Large intestine (tissue), 12 donors: Measurements from ENCODE around the gene OR2AK2. TPM values are rescaled to one million over a fixed set of nuclear protein-coding genes. Genes with fewer than 3 reads are reported as not detected.
"Not testable (repeated sequence)": the region's sequence is repeated elsewhere in the genome, so short reads cannot be mapped to it uniquely, and the experiment has no call there.

ENCODE experiments used
- DNase-seq, 2 donors: peaks; one replicate each; pipeline versions ENCODE4 v3.0.0 to v3.0.0-alpha.2; 2013
- H3K27ac ChIP-seq: one replicate; pipeline ENCODE4 v1.5.1; 2013; ENCODE audit warnings: low read length
- H3K27me3 ChIP-seq: 2 replicates; pipeline ENCODE4 v1.6.1; 2013; ENCODE audit warnings: low read length; ENCODE audit not compliant: control insufficient read depth, insufficient read depth
- H3K36me3 ChIP-seq: 2 replicates; pipeline ENCODE4 v1.6.1; 2013; ENCODE audit warnings: low read length; ENCODE audit not compliant: control insufficient read depth, insufficient read depth
- H3K4me1 ChIP-seq: one replicate; pipeline ENCODE4 v1.6.1; 2013; ENCODE audit warnings: low read length; ENCODE audit not compliant: control insufficient read depth, insufficient read depth
- H3K4me3 ChIP-seq: one replicate; pipeline ENCODE4 v1.5.1; 2013; ENCODE audit warnings: low read length
- H3K9me3 ChIP-seq: one replicate; pipeline ENCODE4 v1.6.1; 2013; ENCODE audit warnings: mild to moderate bottlenecking, low read depth, low read length, moderate library complexity; ENCODE audit not compliant: control insufficient read depth
- WGBS: methylation state at CpG from one replicate; pipeline ENCODE4 v1.1.5; 2013; ENCODE audit warnings: low lambda C conversion rate; ENCODE audit not compliant: insufficient coverage; 5-methylcytosine and 5-hydroxymethylcytosine counted together
- long read RNA-seq, 11 donors: transcript quantifications; one replicate each; lab custom pipeline, GENCODE V29; 2026
- polyA plus RNA-seq: library from polyadenylated mRNA; unstranded; fragments of 120-200 nt; gene quantifications from one replicate; pipeline ENCODE4 v1.2.1, GENCODE V29; 2013

The OR2AK2 gene
- polyA plus RNA-seq = not detected
- long read RNA-seq, donor 1 = 0 reads
- long read RNA-seq, donor 2 = 0 reads
- long read RNA-seq, donor 3 = 0 reads
- long read RNA-seq, donor 4 = 0 reads
- long read RNA-seq, donor 5 = 0 reads
- long read RNA-seq, donor 6 = 0 reads
- long read RNA-seq, donor 7 = 0 reads
- long read RNA-seq, donor 8 = 0 reads
- long read RNA-seq, donor 9 = 0 reads
- long read RNA-seq, donor 10 = 0 reads
- long read RNA-seq, donor 11 = 0 reads

GRCh38 chr1:247964933-247965332 lies at the start of gene OR2AK2:
OR2AK2 (plus strand) TSS chr1:247965233; CDS start chr1:247965377, 144 bp downstream.
- no peaks in the 10 kb centered on the region for H3K27me3 ChIP-seq
- H3K9me3 ChIP-seq = peaks cover 6% of the 10 kb centered on the region
- H3K4me3 ChIP-seq = no peak within 1 kb of the TSS
- no peaks in the 10 kb centered on the region for H3K4me1 ChIP-seq
- no peak within 1 kb of the TSS for H3K27ac ChIP-seq
- 92% methylated on average over 2 of the region's 2 CpGs for WGBS
- no peak for DNase-seq
- no peaks in the 10 kb centered on the region for H3K36me3 ChIP-seq

GRCh38 chr1:247919952-247920351 lies 45.1 kb upstream of the OR2AK2 start, which contains the start of gene OR2T8:
OR2T8 (plus strand) TSS chr1:247920252; CDS start chr1:247921018, 766 bp downstream.
- DNase-seq = no peak
- H3K27ac ChIP-seq = no peak within 1 kb of the TSS
- WGBS = 100% methylated on average over 1 of the region's 2 CpGs
- H3K36me3 ChIP-seq = no peaks in the 10 kb centered on the region
- no peaks in the 10 kb centered on the region for H3K9me3 ChIP-seq
- H3K4me1 ChIP-seq = no peaks in the 10 kb centered on the region
- H3K4me3 ChIP-seq = no peak within 1 kb of the TSS
- H3K27me3 ChIP-seq = no peaks in the 10 kb centered on the region

GRCh38 chr1:247923941-247924340 lies 41.1 kb upstream of the OR2AK2 start:
- peaks cover 2% of the 10 kb centered on the region for H3K9me3 ChIP-seq
- H3K36me3 ChIP-seq = no peaks in the 10 kb centered on the region
- WGBS = no CpG with 5 or more reads among the region's 3 CpGs
- no peaks in the 10 kb centered on the region for H3K27me3 ChIP-seq
- DNase-seq = no peak
- no peak overlapping the region for H3K4me3 ChIP-seq
- H3K4me1 ChIP-seq = no peaks in the 10 kb centered on the region
- no peak overlapping the region for H3K27ac ChIP-seq

GRCh38 chr1:247924868-247925267 lies 40.2 kb upstream of the OR2AK2 start, which contains the start of gene OR2AJ1:
OR2AJ1 (plus strand) TSS chr1:247924889; CDS start chr1:247933769, 8,880 bp downstream.
- H3K27me3 ChIP-seq = no peaks in the 10 kb centered on the region
- H3K27ac ChIP-seq = no peak within 1 kb of the TSS
- H3K9me3 ChIP-seq = peaks cover 2% of the 10 kb centered on the region
- H3K36me3 ChIP-seq = no peaks in the 10 kb centered on the region
- WGBS = no CpG with 5 or more reads among the region's 9 CpGs
- DNase-seq = no peak
- no peak within 1 kb of the TSS for H3K4me3 ChIP-seq
- no peaks in the 10 kb centered on the region for H3K4me1 ChIP-seq

- no CpG with 5 or more reads among the region's 8 CpGs for WGBS
- Histone ChIP-seq H3K9me3 (peaks cover 14% of the 10 kb centered on the region), H3K27ac (no peak overlapping the region), H3K4me3 (no peak overlapping the region), H3K27me3 (no peaks in the 10 kb centered on the region), H3K4me1 (no peaks in the 10 kb centered on the region), H3K36me3 (no peaks in the 10 kb centered on the region)
- no peak for DNase-seq
Measured at GRCh38 chr1:247933989-247934388, 31.0 kb upstream of the OR2AK2 start.

- Histone ChIP-seq H3K36me3 (no peaks in the 10 kb centered on the region), H3K9me3 (peaks cover 14% of the 10 kb centered on the region), H3K27ac (no peak overlapping the region), H3K4me1 (no peaks in the 10 kb centered on the region), H3K27me3 (no peaks in the 10 kb centered on the region), H3K4me3 (no peak overlapping the region)
- DNase-seq = no peak
- no CpG with 5 or more reads among the region's 9 CpGs for WGBS
Measured at GRCh38 chr1:247935781-247936180, 29.3 kb upstream of the OR2AK2 start.

- no CpG with 5 or more reads among the region's 18 CpGs for WGBS
- DNase-seq = no peak
- Histone ChIP-seq H3K27ac (no peak overlapping the region), H3K4me1 (no peaks in the 10 kb centered on the region), H3K27me3 (no peaks in the 10 kb centered on the region), H3K4me3 (no peak overlapping the region), H3K9me3 (peaks cover 14% of the 10 kb centered on the region), H3K36me3 (no peaks in the 10 kb centered on the region)
Measured at GRCh38 chr1:247936415-247936814, 28.6 kb upstream of the OR2AK2 start.

GRCh38 chr1:247936965-247937734 lies 27.9 kb upstream of the OR2AK2 start:
- not testable (repeated sequence) for H3K27ac ChIP-seq, H3K27me3 ChIP-seq, H3K36me3 ChIP-seq, H3K4me1 ChIP-seq, H3K4me3 ChIP-seq
- peak in 1 of 2 donors; percentile 31 for DNase-seq
- peaks cover 14% of the 10 kb centered on the region for H3K9me3 ChIP-seq
- WGBS = no CpG with 5 or more reads among the region's 44 CpGs

GRCh38 chr1:247942624-247943023 lies 22.4 kb upstream of the OR2AK2 start:
- no peak for DNase-seq
- 94% methylated on average over 3 of the region's 6 CpGs for WGBS
- Histone ChIP-seq H3K4me1 (no peaks in the 10 kb centered on the region), H3K36me3 (no peaks in the 10 kb centered on the region), H3K9me3 (no peaks in the 10 kb centered on the region), H3K27ac (no peak overlapping the region), H3K4me3 (no peak overlapping the region), H3K27me3 (no peaks in the 10 kb centered on the region)

GRCh38 chr1:247948558-247948957 lies 16.5 kb upstream of the OR2AK2 start, which contains the start of gene OR2L8:
OR2L8 (plus strand) TSS chr1:247948858; CDS start chr1:247948858, 0 bp downstream.
- Histone ChIP-seq H3K27ac (no peak within 1 kb of the TSS), H3K4me1 (no peaks in the 10 kb centered on the region), H3K4me3 (no peak within 1 kb of the TSS), H3K9me3 (no peaks in the 10 kb centered on the region), H3K27me3 (no peaks in the 10 kb centered on the region), H3K36me3 (no peaks in the 10 kb centered on the region)
- no peak for DNase-seq
- WGBS = no CpG with 5 or more reads among the region's 3 CpGs
